Measurements from ENCODE around the gene FUBP1. TPM values are rescaled to one million over a fixed set of nuclear protein-coding genes. Genes with fewer than 3 reads are reported as not detected.

Gene FUBP1
- total RNA-seq, 6 donors from 2014 or later, result 75.6 to 161 (median 87.1) TPM

DNA sequence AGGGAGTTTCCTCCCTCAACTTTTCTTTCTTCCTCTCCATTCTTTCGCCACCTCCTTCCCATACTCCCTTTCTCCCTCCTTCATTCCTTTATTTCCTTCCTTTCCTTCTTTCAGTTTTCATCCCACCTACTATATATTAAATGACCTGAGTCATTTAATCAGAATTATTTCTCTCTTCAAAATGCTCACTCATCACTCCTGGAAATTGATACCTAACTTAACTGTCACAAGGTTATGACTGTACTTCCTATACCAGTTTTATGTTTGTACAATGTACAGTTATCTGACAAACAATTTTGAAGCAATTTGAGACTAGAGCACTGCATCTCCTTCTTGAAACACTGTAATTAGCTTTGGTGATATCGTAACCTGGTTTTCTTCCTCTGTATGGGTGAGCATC is 49.1 kb downstream of the FUBP1 start:
- DNase-seq, result no peak
- TF ChIP-seq POLR2A (IDR thresholded peaks at IDR 0.05) (no peak), POLR2AphosphoS5 (IDR thresholded peaks at IDR 0.05) (no peak), EP300 (IDR thresholded peaks at IDR 0.05) (no peak)
- TF ChIP-seq, protein P1, sequence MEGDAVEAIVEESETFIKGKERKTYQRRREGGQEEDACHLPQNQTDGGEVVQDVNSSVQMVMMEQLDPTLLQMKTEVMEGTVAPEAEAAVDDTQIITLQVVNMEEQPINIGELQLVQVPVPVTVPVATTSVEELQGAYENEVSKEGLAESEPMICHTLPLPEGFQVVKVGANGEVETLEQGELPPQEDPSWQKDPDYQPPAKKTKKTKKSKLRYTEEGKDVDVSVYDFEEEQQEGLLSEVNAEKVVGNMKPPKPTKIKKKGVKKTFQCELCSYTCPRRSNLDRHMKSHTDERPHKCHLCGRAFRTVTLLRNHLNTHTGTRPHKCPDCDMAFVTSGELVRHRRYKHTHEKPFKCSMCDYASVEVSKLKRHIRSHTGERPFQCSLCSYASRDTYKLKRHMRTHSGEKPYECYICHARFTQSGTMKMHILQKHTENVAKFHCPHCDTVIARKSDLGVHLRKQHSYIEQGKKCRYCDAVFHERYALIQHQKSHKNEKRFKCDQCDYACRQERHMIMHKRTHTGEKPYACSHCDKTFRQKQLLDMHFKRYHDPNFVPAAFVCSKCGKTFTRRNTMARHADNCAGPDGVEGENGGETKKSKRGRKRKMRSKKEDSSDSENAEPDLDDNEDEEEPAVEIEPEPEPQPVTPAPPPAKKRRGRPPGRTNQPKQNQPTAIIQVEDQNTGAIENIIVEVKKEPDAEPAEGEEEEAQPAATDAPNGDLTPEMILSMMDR (IDR thresholded peaks at IDR 0.05), result no peak
- peaks cover 0 to 4% (median 0%) of the 10 kb centered on the region in 4 donors for H3K4me1 ChIP-seq
- no peak overlapping the region for H3K27ac ChIP-seq
- H3K4me3 ChIP-seq, result no peak overlapping the region
- H3K36me3 ChIP-seq, result peaks cover 0 to 17% (median 0%) of the 10 kb centered on the region in 4 donors
- H3K27me3 ChIP-seq, result no peaks in the 10 kb centered on the region
- H3K9me3 ChIP-seq, result no peaks in the 10 kb centered on the region
- no peak for ATAC-seq (ENCODE audit: low FRiP score in 2 of 2)
- 95 to 99% methylated on average over 2 of the region's 2 CpGs for WGBS, 2 donors

DNA sequence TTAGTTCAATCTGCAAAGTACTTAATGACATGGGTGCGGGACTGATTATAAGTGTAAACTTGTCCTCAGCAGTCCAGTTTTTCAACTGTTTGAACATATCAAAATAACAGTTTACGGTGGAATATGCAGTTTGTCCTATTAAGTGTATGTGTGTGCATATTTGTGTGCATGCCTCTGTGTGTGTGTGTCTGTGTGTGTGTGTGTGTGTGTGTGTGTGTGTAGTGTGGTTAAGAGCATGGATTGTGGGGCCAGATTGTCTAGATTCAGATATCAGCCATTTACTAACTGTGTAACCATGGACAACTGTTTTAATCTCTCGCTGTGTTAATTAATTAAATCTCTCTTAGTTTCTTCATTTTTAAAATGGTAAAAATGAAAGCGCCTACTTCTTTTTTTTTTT is 51.5 kb downstream of the FUBP1 start:
- peak overlapping the region in 2 of 4 donors; percentile 13 to 33 for H3K4me3 ChIP-seq
- H3K4me1 ChIP-seq, result peaks cover 0 to 5% (median 0%) of the 10 kb centered on the region in 4 donors
- H3K9me3 ChIP-seq, result no peaks in the 10 kb centered on the region
- ATAC-seq (ENCODE audit: low FRiP score in 2 of 2) (no peak), DNase-seq (no peak)
- no peaks in the 10 kb centered on the region for H3K27me3 ChIP-seq
- TF ChIP-seq POLR2A (IDR thresholded peaks at IDR 0.05) (no peak), POLR2AphosphoS5 (IDR thresholded peaks at IDR 0.05) (no peak), EP300 (IDR thresholded peaks at IDR 0.05) (no peak)
- TF ChIP-seq, protein P1 (IDR thresholded peaks at IDR 0.05), result no peak
- peaks cover 0 to 17% (median 0%) of the 10 kb centered on the region in 4 donors for H3K36me3 ChIP-seq
- H3K27ac ChIP-seq, result no peak overlapping the region
- WGBS, 2 donors, result 84 to 85% methylated on average over 4 of the region's 4 CpGs

DNA sequence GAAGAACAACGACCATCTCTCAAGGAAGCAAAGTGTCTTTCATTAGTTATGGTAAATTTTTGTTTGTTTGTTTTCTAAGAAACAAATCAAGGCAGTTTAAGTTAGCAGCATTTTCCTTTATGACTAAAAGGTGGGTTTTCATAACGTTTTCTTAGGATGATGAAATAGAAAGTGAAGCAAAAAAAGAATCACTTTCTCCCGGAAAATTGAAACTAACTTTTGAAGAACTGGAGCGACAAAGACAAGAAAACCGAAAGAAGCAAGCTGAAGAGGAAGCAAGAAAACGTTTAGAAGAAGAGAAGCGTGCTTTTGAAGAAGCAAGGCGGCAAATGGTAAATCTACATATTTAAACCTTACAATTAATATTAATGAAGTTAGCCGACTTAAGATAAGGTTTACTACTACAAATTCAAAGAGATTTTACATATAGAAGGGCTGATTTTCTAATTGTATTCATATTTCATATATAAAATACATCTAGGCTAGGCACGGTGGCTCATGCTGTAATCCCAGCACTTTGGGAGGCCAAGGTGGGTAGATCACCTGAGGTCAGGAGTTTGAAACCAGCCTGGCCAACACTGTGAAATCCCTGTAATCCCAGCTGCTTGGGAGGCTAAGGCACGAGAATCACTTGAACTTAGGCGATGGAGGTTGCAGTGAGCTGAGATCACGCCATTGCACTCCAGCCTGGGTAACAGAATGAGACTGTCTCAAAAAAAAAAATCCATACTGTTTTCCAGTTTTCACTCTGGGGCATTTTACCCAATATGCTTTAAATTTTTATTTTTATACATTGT is 52.1 kb downstream of the FUBP1 start:
- TF ChIP-seq POLR2A (IDR thresholded peaks at IDR 0.05) (no peak), POLR2AphosphoS5 (IDR thresholded peaks at IDR 0.05) (no peak), EP300 (IDR thresholded peaks at IDR 0.05) (no peak)
- TF ChIP-seq, protein P1 (IDR thresholded peaks at IDR 0.05), result no peak
- WGBS, 2 donors, result 60 to 61% methylated on average over 13 of the region's 13 CpGs
- H3K9me3 ChIP-seq, result no peaks in the 10 kb centered on the region
- H3K4me1 ChIP-seq, result peaks cover 0 to 5% (median 0%) of the 10 kb centered on the region in 4 donors
- ATAC-seq (ENCODE audit: low FRiP score in 2 of 2), result no peak
- no peak for DNase-seq
- H3K36me3 ChIP-seq, result peaks cover 0 to 17% (median 0%) of the 10 kb centered on the region in 4 donors
- no peak overlapping the region for H3K27ac ChIP-seq
- H3K4me3 ChIP-seq, result peak overlapping the region in 2 of 4 donors; percentile 13 to 33
- H3K27me3 ChIP-seq, result no peaks in the 10 kb centered on the region

DNA sequence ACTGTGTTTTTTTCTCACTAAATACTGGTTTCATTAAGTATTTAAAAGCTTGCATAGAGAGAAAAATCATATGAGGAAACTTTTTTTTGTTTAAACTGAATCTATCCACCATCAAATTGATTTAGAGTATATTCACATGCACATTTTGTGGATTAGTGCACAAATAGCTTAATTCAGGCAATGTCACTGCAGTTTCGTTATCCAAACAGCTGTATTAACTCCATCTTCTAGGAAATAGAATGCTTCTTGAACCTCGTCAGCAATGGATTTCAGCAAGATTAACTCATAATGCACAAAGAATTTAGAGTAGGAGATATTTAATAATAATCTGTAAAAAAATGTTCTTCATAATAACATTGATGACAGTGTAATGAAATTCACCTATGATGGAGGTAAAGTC is 52.9 kb downstream of the FUBP1 start:
- peaks cover 0 to 14% (median 0%) of the 10 kb centered on the region in 4 donors for H3K36me3 ChIP-seq
- no peaks in the 10 kb centered on the region for H3K9me3 ChIP-seq
- no peak overlapping the region for H3K27ac ChIP-seq
- peaks cover 0 to 5% (median 0%) of the 10 kb centered on the region in 4 donors for H3K4me1 ChIP-seq
- WGBS, 2 donors, result 66 to 70% methylated on average over 2 of the region's 2 CpGs
- no peaks in the 10 kb centered on the region for H3K27me3 ChIP-seq
- ATAC-seq (ENCODE audit: low FRiP score in 2 of 2), result no peak
- TF ChIP-seq POLR2A (IDR thresholded peaks at IDR 0.05), result no peak
- TF ChIP-seq, protein P1 (IDR thresholded peaks at IDR 0.05), result no peak
- no peak for TF ChIP-seq EP300 (IDR thresholded peaks at IDR 0.05)
- DNase-seq, result no peak
- H3K4me3 ChIP-seq, result no peak overlapping the region

Measured in upper lobe of left lung (tissue), 6 donors.